GM12878 (cell line): ENCODE measurements around the gene ZNF839. TPM values are rescaled to one million over a fixed set of nuclear protein-coding genes. Genes with fewer than 3 reads are reported as not detected.

ENCODE experiments used
- ATAC-seq: fragments of 200-7000 bp; cut with Tn5 transposase; 3 replicates; pipeline ENCODE4 v1.9.1; 2020; ENCODE audit warnings: mild to moderate bottlenecking, moderate library complexity
- BruUV-seq: library from RNA; stranded (reverse); fragments of 400-500 nt; replicated peaks from 2 replicates; lab custom pipeline; 2021; lab: Mats Ljungman, UMichigan
- CTCF ChIA-PET: fragments of 300-600 bp; sonication (Branson Sonifier 250); formaldehyde crosslinking; extraction: SDS; loops from one replicate; lab custom pipeline; 2021; ENCODE audit warnings: inconsistent platforms; lab: Yijun Ruan, JAX
- POLR2A ChIA-PET: fragments of 350-600 bp; formaldehyde crosslinking; extraction: SDS; loops from one replicate; lab custom pipeline; 2021; ENCODE audit warnings: inconsistent platforms; lab: Charles Lee
- RAD21 ChIA-PET: fragments of 300-600 bp; sonication (Branson Sonifier 250); formaldehyde crosslinking; loops from one replicate; lab custom pipeline; 2023; ENCODE audit warnings: antibody characterized with exemption; ENCODE audit not compliant: unreplicated experiment; lab: Charles Lee
- SMC1A ChIA-PET: fragments of 300-600 bp; sonication (Branson Sonifier 250); formaldehyde crosslinking; loops from one replicate; lab custom pipeline; 2023; ENCODE audit not compliant: unreplicated experiment, uncharacterized antibody; lab: Charles Lee
- DNase-seq: peaks from one replicate; pipeline ENCODE4 v3.0.0-alpha.2; 2011; ENCODE audit warnings: low read depth, low spot score
- FAIRE-seq: peaks from 3 replicates; lab custom pipeline; 2011; peaks lifted over from hg19 to GRCh38; lab: Jason Lieb, UNC
- H2AFZ ChIP-seq: 2 replicates; pipeline ENCODE4 v1.6.0; 2011; ENCODE audit warnings: low read depth, low read length, control low read depth; ENCODE audit not compliant: control insufficient read depth
- H3K27ac ChIP-seq: 2 replicates; pipeline ENCODE4 v1.5.1; 2011; ENCODE audit warnings: control low read depth; ENCODE audit not compliant: control insufficient read depth, insufficient read depth
- H3K27me3 ChIP-seq, 2 experiments: replicated peaks in 1 of 2; 2 replicates each; pipeline versions ENCODE4 v1.6.0 to v1.6.1; 2011; ENCODE audit warnings: low read length in 1 of 2; ENCODE audit not compliant: control insufficient read depth in 2 of 2, insufficient read depth in 2 of 2
- H3K36me3 ChIP-seq, 2 experiments: 2 replicates each; pipeline ENCODE4 v1.5.1; 2011; ENCODE audit warnings: low read length in 1 of 2; ENCODE audit not compliant: control insufficient read depth in 2 of 2, insufficient read depth in 2 of 2
- H3K4me1 ChIP-seq: 2 replicates; pipeline ENCODE4 v1.6.1; 2011; ENCODE audit warnings: mild to moderate bottlenecking, low read length, moderate library complexity, mixed read lengths; ENCODE audit not compliant: control insufficient read depth, insufficient read depth
- H3K4me2 ChIP-seq: 2 replicates; pipeline ENCODE4 v1.6.0; 2011; ENCODE audit warnings: control low read depth; ENCODE audit not compliant: control insufficient read depth, insufficient read depth
- H3K4me3 ChIP-seq: fragments of 200-600 bp; sonication (generic); 2 replicates; pipeline ENCODE4 v1.5.1; 2016
- H3K79me2 ChIP-seq: 2 replicates; pipeline ENCODE4 v1.6.0; 2011; ENCODE audit warnings: low read length; ENCODE audit not compliant: control insufficient read depth, insufficient read depth
- H3K9ac ChIP-seq: 2 replicates; pipeline ENCODE4 v1.8.0; 2011; ENCODE audit warnings: low read length, control low read depth, mixed read lengths; ENCODE audit not compliant: control insufficient read depth, insufficient read depth
- H3K9me3 ChIP-seq: replicated peaks from 3 replicates; pipeline ENCODE4 v1.5.1; 2011; ENCODE audit warnings: mild to moderate bottlenecking, low read length; ENCODE audit not compliant: control insufficient read depth, insufficient read depth
- H4K20me1 ChIP-seq: 2 replicates; pipeline ENCODE4 v1.6.0; 2011; ENCODE audit not compliant: control insufficient read depth, insufficient read depth
- IRF4 ChIP-seq: IDR thresholded peaks from 2 replicates; pipeline ENCODE4 v1.6.1; 2011; ENCODE audit warnings: low read depth, low read length
- SIN3A ChIP-seq: IDR thresholded peaks from 2 replicates; pipeline ENCODE4 v1.6.1; 2012; ENCODE audit warnings: low read depth, low read length, improper control_type of control experiment
- WGBS: methylation state at CpG from one replicate; pipeline ENCODE4 v1.1.6; 2016; ENCODE audit warnings: low lambda C conversion rate; ENCODE audit not compliant: insufficient replicate concordance, insufficient coverage; ENCODE audit errors: missing lambda C conversion rate; 5-methylcytosine and 5-hydroxymethylcytosine counted together
- in situ Hi-C: fragments of 300-500 bp; cut with MboI; formaldehyde crosslinking; loops from 9 replicates; pipeline ENCODE4 v1.14.3; 2018; ENCODE audit warnings: mixed read lengths
- intact Hi-C: fragments of 100-400 bp; cut with micrococcal nuclease; formaldehyde crosslinking; loops from one replicate; pipeline ENCODE4 v1.14.2; 2022; ENCODE audit not compliant: unreplicated experiment
- polyA plus RNA-seq, 11 experiments: library from polyadenylated mRNA; depleted of rRNA in 4 of 11; unstranded in 6 of 11; stranded (reverse) in 5 of 11; fragments of >200 nt; fragmentation: Nextera tagmentation in 4 of 11; fragmentation: Illumina TruSeq in 1 of 11; extraction: Ambion mirVana in 4 of 11; extraction: Trizol in 1 of 11; gene quantifications; 1 replicate in 1 of 11; 2 replicates in 10 of 11; pipeline versions ENCODE4 v1.2.1 to v1.2.3, GENCODE V29; 2011 to 2016; ENCODE audit warnings: inconsistent platforms in 2 of 11, missing spikeins in 2 of 11, low read depth in 1 of 11
- total RNA-seq, 4 experiments: library from RNA; depleted of rRNA in 3 of 4; stranded (reverse); fragments of >200 nt in 3 of 4; fragmentation: Illumina TruSeq in 1 of 4; extraction: Trizol in 1 of 4; gene quantifications; 2 replicates each; pipeline versions ENCODE4 v1.2.1 to v1.2.3, GENCODE V29; 2013 to 2021

ZNF839 gene
- total and polyA plus RNA-seq, 10 of the 15 experiments (the other 5 are each of a cell fraction or from before 2014, with no cell fraction given): 1.4 to 14.4 (median 8.6) TPM

DNA sequence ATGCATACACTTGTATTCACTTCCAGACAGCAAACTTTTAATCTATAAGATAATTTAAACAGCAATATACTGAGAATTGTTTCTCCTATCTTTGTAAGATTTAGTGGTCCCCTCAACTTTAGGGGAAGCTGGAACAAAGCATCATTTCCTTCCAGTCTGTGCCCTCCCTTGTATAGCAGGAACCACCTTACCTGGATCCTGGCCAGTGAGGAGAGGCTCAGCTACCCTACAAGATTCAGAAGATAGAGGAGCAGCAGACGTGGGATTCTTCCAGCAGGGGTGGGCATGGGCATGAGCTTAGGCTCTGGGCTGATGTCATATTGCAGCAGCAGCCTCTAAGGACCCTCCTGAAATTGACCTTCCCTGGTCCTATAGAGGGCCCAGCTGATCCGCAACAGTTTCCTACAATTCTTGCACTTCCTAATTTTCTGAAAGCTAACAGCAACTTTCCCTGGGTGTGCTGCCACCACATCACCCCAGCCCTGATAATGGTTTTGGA is 35.9 kb upstream of the ZNF839 start:
- no peak overlapping the region for H2AFZ ChIP-seq
- DNase-seq (no peak), ATAC-seq (no peak), FAIRE-seq (no peak)
- 50% methylated on average over 2 of the region's 2 CpGs for WGBS
- TF ChIP-seq IRF4: no peak
- intact Hi-C loops (no loop called here), in situ Hi-C loops (no loop called here)
- no peak overlapping the region for H3K4me2 ChIP-seq
- H3K27ac ChIP-seq: no peak overlapping the region
- POLR2A ChIA-PET: no interaction called here
- H3K27me3 ChIP-seq: no peaks in the 10 kb centered on the region
- CTCF ChIA-PET: interaction anchor here (1.3 kb wide), 1 partner anchor 10 kb away, joined by 3 read pairs; no protein-coding TSS in a partner anchor
- no peaks in the 10 kb centered on the region for H4K20me1 ChIP-seq
- no peaks in the 10 kb centered on the region for H3K9me3 ChIP-seq
- H3K4me1 ChIP-seq: no peaks in the 10 kb centered on the region
- H3K4me3 ChIP-seq: no peak overlapping the region
- no peaks in the 10 kb centered on the region for H3K36me3 ChIP-seq
- SMC1A ChIA-PET: interaction anchor here (1.1 kb wide), 1 partner anchor 12 kb away, joined by 3 read pairs; no protein-coding TSS in a partner anchor
- H3K79me2 ChIP-seq: no peaks in the 10 kb centered on the region
- no peak overlapping the region for H3K9ac ChIP-seq
- no TSS peak for BruUV-seq
- RAD21 ChIA-PET: no interaction called here

DNA sequence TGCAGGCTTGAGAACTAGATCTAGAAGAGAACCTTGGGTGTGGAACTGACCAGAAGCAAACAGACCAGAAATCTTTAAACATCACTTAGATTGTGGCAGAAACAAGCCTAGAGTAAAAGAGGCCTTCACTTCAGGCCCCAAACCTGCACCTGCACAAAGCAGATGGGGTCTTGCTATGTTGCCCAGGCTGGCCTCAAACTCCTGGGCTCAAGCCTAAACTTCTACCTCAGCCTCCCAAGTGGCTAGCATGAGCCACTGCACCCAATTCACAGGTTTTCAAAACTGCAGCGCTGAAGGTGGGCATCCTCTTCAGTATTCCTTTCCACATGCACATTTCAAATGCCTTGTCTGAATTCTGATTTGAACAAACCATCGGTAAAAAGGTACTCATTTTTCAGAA is 34.4 kb upstream of the ZNF839 start:
- ATAC-seq (no peak), FAIRE-seq (no peak), DNase-seq (no peak)
- RAD21 ChIA-PET: no interaction called here
- CTCF ChIA-PET: interaction anchor here (1.3 kb wide), 1 partner anchor 12 kb away, joined by 3 read pairs; no protein-coding TSS in a partner anchor
- Histone ChIP-seq H3K9ac (no peak overlapping the region), H2AFZ (no peak overlapping the region), H3K4me3 (no peak overlapping the region), H3K4me2 (no peak overlapping the region), H3K36me3 (no peaks in the 10 kb centered on the region)
- SMC1A ChIA-PET: no interaction called here
- in situ Hi-C loops: no loop called here
- BruUV-seq: no TSS peak
- 91% methylated on average over 2 of the region's 2 CpGs for WGBS
- TF ChIP-seq SIN3A: no peak
- TF ChIP-seq, all 136 proteins: peak for 0
- Histone ChIP-seq H4K20me1 (no peaks in the 10 kb centered on the region), H3K79me2 (no peaks in the 10 kb centered on the region), H3K9me3 (no peaks in the 10 kb centered on the region), H3K4me1 (no peaks in the 10 kb centered on the region), H3K27ac (no peak overlapping the region), H3K27me3 (no peaks in the 10 kb centered on the region)
- intact Hi-C loops: no loop called here
- POLR2A ChIA-PET: no interaction called here
